Measurements from ENCODE around the gene PIEZO1. TPM values are rescaled to one million over a fixed set of nuclear protein-coding genes. Genes with fewer than 3 reads are reported as not detected.

Gene PIEZO1
- total RNA-seq, 1 donor from 2014 or later: 238 TPM

DNA sequence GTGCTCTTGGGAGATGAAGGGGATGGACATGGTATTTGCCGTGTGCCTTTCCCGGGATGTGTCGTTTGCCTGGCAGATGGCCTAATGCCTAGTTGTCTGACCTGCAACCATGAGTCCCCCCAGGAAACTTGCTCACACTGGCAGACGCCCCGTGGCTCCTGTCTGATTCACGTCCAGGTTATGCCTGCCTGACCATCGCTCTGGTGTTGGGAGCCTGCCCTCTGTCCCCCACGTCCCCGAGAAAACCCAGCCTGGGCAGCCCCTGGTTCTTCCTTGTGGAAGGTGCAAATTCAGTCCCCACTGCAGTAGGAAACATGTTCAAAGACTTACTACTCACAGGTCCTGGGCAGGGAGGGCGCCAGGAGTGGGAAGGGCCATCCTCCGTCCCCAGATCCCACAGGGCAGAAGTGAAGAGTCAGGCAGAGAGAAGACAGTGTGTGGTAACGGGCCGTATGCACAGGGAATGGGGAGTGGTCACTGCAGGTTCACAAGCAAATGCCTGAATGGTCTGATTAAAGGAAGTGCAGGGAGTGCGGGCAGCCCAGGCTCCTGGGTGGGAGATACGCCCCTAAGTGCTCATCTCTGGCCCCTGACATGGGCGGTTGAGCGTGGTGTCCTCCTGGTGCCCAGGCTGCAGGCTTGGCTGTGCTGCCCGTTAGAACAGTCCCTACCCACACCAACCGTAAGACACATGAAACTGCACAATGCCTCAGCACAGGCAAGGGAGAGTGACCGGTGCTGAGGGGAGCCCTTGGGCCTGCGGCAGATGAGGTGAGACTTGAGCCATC is 94.5 kb downstream of the PIEZO1 start:
- DNase-seq (ENCODE audit: low read depth in 2 of 2): no peak

DNA sequence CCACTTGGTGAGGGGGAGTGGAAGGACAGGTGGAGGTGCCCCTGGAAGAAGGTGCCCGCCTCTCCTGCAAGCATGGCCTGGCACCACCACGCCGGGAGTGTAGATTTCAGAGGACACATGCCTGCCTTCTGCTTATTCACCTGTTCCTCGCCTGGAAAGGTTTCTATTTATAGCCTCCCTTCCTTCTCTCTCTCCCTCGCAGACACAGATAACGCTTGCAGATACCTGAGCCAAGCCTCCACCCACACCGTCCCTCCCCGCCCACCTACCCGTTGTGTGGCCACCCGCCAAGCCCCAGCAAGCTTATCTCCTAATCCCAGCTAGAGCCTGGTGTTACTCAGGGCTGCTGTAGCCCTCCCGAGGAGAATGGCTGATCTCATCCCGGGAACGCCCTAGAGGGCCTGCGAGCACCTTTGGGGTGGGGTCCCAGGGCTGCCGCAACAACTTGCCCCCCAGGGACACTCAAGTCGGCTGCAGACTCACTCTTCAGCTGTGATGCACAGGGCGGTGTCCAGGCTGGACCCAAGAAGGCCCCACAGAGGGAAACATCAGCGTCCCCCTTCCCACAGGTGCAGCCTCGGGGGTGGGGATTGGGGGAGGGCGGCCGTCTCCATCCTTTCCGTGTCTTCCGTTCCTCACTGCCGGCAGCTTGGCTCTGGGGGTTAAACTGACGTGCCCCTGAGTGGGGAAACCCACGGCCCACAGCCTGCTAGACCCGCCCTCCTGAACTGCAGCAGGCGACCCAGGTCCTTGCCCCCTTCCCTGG is 96.8 kb downstream of the PIEZO1 start:
- DNase-seq (ENCODE audit: low read depth in 2 of 2): no peak

DNA sequence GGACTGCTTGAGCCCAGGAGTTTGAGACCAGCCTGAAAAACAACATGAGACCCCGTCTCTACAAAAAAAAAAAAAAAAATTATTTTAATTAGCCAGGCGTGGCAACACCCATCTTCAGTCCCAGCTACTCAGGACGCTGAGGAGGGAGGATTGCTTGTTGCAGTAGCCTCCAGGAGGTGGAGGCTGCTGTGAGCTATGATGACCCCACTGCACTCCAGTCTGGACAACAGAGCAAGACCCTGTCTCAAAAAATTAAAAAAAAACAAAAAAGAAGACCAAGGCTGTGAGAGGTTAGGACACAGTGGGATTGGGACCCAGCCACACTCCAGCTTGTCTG is 97.4 kb downstream of the PIEZO1 start:
- no peak for DNase-seq (ENCODE audit: low read depth in 2 of 2)

DNA sequence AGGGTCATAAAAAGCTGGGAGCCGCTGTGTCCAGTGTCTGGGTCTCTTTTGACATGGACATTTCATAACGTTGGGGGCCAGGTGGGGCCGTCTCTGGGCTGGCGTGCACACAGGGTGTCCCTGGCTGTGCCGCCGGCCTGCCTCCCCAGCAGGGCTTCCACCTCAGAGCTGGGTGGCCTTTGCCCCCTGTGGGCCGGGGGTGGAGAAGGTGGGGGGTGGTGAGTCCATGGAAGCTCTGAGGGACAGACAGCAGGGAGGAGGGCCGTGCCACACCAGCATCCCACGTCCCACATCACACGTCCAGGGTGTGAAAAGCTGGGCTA is 97.8 kb downstream of the PIEZO1 start:
- DNase-seq (ENCODE audit: low read depth in 2 of 2): no peak

DNA sequence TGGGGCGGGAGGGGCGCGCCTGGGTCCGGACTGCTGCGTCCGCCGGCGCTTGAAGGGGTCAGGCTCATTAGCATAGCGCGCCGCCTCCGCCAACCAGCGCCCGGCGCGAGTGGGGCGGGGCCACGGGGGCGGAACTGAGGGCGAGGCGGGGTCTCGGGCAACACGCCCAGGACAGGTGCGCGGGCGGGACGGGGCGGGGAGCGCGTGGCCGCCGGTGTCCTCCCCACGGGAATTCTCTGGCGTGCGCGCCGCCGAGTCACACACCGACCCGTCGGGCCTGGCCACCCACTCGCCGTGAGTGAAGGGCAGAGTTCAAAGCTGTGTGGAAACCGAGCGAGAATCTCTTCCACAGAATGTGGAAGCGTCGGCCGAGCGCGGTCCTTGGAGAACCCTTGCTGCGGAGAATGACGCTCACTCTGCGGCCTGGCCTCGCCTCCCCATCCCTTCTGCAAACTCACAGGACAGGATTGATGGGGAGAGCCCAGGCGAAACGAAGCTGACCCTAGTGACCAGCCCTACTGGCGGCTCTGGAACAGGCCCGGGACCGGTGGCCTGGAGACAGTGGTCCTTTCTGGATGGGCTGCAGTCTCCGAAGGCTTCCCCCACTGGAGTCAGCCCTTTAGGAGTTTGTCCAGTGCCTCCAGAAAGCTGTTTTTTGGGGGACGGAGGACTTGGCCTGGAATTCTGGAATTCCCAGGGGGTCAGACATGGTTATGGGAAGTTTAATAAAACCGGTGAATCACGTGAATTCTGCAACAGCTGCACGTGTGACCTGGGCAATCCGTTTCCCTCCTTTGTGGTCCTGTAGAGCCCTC is 98.4 kb downstream of the PIEZO1 start, which contains the start of gene SNAI3:
Gene SNAI3, minus strand, starts transcription at position 69 of the 815 bp plus-strand sequence. CDS start 101 bp downstream, outside the sequence.
- DNase-seq (ENCODE audit: low read depth in 2 of 2): peak in 1 of 2 donors; percentile 68

DNA sequence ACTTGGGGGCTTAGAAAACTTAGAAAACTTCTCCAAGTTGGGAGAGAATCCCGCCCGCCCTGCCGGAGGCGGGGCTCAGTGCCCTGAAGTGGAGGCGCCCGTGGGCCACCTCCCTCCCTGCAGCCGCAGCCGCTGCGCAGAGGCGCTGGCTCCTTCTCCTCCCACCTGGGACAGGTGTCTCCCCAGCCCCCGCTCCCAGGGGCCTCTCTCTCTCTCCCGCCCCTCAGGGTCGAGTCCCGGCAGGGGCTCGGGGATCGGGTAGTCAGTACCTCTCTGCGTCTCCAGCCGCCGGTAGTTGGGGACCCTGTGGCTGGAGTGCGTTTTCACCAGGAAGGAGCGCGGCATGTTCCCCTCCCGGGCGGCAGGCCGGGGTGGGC is 99.0 kb downstream of the PIEZO1 start:
- no peak for DNase-seq (ENCODE audit: low read depth in 2 of 2)

DNA sequence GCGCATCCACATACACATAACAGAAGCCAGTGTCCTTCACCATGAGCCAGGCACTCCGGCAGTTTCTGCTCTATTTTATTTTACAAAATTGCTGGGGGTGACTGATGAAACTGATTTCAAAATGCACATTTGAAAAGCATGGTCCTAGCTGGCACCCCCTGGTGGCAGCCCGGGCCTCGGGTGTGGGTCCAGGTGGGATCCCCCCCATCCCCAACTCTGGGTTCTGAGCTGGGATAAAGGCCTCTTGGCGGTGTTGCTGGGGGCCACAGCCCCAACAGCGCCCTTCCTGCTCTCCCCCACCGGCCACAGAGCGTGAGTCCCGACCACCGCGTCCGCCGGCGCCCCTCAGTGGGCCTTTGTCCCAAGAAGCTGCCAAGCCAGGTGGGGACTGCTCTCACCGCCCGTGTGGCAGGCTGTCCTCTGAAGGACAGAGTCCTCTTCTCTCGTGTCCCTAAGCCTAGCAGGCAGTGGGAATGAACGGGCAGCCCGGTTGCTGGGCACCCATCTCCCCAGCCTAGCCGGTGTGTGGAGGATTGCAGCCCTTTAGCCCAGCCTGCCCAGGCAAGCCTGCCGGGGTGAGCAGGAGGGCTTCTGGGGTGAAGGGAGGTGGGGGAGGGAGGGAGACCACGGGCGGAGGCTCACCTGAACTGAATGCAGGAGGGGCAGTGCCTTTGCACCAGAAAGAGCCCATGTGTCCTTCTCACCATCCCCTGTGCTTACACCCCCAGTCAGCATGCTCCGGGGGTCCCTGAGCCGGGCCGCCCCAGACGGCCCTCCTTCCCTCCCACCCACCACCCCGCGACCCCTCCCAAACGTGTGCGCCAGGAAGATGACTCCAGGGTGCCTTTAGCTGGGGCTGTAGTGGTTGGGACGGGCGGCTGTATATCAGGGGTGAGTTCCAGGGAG is 99.6 kb downstream of the PIEZO1 start:
- DNase-seq (ENCODE audit: low read depth in 2 of 2): peak in 1 of 2 donors; percentile 34

DNA sequence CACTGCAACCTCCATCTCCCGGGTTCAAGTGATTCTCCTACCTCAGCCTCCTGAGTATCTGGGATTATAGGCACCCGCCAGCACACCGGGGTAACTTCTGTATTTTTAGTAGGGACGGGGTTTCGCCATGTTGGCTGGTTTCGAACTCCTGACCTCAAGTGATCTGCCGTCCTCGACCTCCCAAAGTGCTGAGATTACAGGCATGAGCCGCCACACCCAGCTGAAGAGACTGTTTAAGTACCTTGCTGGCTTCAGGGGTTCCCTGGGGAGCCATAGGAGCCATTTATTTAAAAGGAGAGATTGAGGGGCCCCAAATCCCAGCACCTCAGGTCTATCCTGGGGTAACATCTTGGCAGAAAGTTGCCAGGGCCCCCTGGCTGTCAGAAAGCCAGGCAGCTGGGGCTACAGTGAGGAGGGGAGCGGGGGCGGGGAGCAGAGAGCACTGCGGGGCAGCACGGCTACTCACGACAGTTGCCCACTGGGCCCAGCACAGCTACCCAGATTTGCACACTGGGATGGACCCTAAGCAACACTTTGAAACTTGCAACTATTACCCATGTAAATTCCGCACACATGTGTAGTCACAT is 100.4 kb downstream of the PIEZO1 start:
- no peak for DNase-seq (ENCODE audit: low read depth in 2 of 2)

DNA sequence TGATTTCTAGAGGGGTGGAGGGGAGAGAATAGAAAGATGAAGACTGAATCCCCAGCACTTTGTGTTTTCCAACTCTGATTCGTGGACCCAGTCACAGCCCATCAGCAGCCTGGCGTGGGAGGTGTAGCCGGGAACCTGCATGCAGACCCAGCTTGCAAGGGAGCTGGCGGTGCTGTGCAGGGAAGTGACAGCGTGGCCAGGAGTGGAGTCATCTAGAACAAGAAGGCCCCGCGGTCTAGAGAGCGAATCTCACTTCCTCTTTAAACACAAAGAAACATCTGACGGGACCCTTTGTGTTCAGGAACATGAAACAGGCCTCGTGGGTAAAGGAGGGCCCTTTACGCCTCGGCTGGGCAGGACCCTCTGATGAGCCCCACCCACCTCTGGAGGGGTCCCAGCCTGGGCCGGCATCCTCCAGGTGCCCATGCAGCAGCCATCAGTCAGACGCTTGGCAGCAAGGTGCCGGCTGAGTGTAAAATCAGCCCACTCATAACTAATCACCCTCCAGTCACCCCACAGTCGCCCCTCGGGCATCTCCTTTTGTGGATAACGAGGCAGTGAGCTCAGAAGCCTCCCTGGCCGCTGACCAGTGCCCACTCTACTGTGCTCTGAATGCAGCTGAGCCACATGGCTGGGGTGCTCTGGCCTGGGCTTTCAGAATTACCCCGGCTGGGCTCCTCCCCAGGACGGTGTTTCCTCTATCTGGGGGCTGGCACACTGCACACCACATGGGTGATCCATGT is 103.1 kb downstream of the PIEZO1 start:
- no peak for DNase-seq (ENCODE audit: low read depth in 2 of 2)

DNA sequence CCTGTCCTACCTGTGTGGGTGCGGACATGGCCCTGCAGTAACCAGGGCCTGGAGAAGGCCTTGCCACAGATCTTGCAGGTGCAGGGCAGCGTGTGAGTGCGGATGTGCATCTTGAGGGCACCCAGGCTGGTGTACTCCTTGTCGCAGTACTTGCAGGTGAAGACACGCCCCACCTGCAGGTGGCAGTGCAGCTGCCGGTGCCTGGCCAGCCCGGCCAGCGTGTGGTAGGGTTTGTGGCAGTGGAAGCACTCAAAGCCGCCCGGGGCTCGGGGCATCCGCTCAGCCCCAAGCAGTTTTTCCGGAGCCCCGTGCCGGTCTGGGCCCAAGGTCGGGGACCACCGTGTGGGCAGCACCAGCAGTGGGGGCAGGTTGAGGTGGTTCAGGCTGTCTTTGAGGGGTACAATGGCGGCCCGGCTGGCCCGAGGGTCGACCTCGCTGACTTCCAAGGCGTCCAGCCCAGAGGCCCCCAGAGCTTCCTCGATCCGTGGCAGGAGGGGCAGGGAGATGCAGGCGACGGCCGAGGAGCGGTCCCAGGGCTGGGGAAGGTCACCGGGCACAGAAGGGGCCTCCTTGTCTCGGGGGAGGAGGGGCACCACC is 103.8 kb downstream of the PIEZO1 start:
- DNase-seq (ENCODE audit: low read depth in 2 of 2): peak in 1 of 2 donors; percentile 36

DNA sequence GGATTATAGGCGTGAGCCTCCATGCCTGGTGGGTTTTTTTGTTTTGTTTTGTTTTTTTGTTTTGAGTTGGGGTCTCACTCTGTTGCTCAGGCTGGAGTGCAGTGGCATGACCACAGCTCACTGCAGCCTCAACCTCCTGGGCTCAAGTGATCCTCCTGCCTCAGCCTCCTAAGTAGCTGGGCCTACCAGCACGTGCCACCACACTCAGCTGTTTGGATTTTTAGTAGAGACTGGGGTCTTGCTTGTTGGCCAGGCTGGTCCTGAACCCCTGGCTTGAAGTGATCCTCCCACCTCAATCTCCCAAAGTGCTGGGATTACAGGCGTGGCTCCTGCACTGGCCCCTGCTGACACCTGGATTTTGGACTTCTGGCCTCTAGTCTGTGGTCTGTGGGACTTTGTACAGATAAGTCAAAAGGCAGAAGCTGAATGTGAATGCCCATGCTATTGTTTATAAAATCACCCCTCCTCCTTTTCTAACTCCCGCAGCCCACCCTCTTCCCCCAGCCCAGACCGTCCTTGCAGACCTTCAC is 104.4 kb downstream of the PIEZO1 start:
- no peak for DNase-seq (ENCODE audit: low read depth in 2 of 2)

DNA sequence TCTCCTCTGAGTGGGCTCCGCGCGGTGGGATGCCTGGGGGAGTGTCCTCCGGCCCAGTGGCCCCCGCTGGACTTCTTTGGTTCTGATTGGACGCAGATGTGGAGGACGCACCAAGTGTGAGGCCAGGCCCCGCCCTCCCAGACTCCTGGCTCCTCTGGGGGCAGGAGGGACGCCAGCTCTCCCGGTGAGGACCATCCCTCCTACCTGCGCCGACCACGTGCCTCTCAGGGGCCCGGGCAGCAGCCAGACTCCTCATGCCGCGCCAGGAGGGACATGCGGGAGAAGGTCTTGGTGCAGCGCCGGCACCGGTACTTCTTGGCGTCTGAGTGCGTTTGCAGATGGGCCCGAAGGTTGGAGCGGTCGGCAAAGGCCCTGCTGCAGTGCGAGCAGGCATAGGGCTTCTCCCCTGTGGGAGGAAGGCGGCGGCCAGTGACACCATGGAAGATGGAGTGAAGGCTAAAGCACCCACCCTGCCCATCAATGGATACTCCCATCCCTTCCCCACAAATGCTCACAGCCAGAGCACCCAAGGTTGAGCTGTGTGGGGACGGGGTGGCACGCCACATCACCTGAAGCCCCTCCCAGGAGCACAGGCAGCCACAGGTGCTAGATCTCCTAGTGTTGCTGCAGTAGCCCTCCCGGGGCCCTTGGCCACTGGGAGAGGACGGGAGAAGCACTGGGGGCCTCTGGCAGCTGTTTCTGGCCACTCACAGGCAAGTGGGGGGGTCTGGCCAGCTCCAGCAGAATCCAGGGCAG is 106.6 kb downstream of the PIEZO1 start:
- no peak for DNase-seq (ENCODE audit: low read depth in 2 of 2)

DNA sequence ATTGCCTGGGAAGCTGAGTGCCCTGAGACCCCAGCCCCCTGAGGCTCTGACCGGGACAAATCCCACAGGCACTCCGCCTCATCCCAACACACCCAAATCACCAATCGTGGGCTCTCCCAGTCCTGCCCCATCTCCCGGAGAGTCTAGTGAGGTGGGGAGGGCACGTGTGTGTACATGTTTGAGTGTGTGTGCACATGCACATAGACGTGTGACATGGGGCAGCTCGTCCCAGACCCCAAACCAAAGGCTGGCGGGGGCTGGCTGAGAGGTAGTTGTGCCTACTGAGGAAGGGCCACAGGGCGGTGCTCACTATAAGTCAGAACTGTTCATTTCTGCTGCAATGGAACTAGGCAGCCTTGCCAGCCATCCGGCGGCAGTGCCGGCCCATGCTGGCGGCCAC is 107.3 kb downstream of the PIEZO1 start:
- DNase-seq (ENCODE audit: low read depth in 2 of 2): no peak

DNA sequence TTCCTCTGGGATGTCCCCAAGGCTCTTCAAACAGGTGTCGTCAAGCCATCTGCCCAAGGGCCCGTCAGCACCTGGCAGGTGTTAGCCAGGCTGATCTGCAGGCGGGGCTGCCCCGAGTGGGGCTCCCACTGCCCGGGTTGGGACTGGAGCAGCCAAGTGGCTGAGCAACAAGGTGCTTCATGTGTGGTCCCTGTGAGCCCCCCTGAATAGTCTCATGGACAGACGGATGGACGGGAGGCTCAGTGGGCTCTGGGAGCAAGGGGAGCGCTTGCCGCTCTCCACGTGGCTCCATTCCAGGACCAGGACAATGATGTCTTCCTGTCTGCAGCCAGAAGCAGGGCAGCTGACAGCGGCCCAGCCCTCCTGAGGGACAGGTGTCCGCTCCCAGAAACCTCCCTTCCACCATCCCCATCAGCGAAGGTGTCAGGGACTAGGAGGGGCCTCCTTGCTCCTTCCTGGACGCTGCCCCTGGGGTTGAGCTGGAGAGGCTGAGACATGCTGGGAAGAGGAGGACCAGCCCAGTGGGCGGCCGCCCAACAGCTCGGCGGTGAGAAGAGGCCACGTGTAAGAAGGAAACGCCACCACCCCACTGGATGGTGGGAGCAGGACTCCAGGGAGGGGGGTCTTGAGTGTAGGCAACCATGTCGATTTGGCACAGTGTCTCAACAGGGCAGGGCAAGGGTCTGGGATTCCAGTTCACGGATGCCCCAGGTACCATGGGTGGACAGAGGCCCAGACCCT is 108.3 kb downstream of the PIEZO1 start:
- DNase-seq (ENCODE audit: low read depth in 2 of 2): no peak

DNA sequence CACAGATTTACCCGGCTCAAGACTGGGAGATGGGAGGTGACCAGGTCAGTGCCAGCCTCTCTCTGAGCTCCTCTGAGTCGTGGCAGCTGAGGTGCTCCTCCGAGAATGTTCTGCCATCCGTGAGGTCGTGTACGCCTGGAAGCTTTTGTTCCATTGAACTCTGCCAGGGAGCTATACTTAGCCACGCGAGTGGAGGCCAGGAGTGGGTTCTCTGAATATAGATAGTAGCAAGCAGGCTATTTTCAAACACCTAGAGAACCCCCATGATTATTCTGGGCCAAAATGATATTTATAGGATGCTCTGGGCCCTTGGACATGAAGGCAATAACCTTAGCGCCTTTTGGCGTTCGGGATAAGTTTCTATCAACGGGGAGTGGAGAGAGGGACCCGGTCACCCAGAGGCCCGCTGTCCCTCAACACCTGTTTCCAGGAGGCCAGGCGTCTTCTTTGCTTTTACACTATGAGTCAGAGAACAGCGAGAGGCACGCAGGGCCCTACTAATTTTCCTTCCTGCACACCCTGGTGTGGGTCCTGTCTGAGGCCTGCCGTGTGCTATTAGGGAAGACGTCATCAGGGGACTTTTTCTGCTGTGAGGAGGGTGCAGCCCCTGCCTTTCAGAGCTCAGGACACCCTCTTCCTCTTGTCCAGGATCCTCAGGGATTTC is 111.2 kb downstream of the PIEZO1 start:
- DNase-seq (ENCODE audit: low read depth in 2 of 2): no peak

DNA sequence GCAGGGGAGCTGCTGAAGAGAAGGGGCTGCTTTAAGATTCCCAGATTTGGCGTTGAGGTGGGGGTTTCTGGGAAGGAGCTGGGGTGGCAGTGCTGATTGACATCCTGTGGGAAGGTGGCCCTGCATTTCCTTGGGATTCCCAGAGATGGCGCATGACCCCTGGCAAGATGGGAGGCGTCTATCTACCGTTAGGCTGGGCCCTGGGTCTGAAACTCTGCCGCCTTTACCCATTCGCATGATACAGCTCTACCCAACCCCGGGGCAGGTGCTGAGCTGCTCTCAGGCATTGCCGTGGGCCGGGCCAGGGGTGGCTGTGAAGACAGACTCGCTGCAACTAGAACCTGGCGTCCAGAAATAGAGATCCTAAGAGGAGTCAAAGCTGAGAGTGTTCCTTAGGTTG is 112.2 kb downstream of the PIEZO1 start:
- no peak for DNase-seq (ENCODE audit: low read depth in 2 of 2)

DNA sequence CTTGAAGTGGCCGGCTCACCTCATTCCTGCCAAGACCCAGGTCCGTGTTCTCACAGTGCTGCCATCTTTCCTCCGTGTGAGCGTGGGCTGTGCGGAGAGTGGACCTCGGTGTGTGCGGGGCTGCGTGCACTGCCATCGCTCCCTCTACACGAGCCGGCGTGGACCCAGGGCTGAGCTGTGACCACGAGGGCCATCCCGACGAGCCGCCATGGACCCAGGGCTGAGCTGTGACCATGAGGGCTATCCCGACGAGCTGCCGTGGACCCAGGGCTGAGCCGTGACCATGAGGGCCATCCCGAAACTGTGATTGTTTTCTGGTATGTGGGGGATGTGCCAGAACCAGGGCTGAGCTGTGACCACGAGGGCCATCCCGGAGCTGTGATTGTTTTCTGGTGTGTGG is 113.2 kb downstream of the PIEZO1 start:
- no peak for DNase-seq (ENCODE audit: low read depth in 2 of 2)

Measured in dermis microvascular lymphatic vessel endothelial cell (primary cell).